GM21786 (cell line): ENCODE data around the gene SLC13A3.

Experiments
- ATAC-seq: cut with Tn5 transposase; IDR thresholded peaks from one replicate; pipeline ENCODE4 v1.9.1; 2021; ENCODE audit not compliant: unreplicated experiment

The SLC13A3 gene

DNA sequence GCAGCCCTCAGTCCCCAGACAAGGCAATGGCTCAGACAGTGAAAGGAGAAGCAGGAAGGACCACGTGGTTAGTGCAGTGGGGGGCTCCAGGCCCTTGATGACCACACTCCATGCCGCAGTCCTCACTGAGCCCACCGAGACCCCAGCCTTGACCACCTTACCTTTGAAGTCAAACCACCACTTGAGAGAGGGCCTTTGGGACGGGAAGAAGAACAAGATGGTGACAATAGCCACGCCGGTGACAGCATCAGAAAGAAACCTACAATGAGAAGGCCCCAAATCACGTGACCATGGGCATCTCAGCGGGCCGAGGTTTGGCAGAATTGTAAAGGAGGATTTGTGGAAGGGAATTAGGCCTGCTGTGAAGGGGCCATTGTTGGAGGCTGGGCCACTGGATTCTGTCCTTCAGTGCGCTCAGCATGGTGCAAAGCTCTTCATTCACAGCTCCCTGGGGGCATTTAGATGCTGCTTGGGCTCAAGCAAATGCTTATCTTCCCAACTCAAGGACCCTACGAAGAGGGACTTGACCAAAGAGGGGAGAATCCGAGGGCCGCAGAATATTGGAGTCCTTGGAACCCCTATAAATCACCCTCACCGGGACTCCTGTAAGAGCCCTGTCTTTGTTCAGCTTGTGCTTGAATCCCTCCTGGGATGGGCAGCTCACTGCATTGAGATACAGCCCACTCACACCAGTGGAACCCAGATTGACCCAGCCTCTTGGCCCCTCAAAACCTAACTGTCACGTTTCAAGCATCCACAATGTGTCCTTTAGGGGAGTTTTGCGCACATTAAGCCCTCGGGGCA, 67.6 kb downstream of the SLC13A3 start:
- ATAC-seq: no peak

DNA sequence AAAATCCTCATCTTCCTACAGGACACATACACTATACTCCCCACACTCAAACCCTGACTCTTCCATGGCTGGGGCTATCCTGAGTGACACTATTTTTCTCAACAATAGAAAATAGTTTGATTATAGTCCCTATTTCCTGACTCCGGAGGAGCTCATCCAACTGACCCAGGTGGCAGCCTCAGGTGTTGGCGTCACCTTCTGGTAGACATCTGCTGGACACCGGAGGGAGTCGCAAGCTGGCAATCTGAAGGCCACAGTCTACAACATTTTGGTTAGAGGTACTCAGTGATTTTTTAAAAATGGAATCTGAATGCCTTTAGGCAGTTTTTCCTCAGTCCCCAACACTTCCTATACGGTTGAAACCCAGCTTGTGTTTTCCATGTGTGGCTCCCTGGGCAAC, 68.6 kb downstream of the SLC13A3 start:
- no peak for ATAC-seq

DNA sequence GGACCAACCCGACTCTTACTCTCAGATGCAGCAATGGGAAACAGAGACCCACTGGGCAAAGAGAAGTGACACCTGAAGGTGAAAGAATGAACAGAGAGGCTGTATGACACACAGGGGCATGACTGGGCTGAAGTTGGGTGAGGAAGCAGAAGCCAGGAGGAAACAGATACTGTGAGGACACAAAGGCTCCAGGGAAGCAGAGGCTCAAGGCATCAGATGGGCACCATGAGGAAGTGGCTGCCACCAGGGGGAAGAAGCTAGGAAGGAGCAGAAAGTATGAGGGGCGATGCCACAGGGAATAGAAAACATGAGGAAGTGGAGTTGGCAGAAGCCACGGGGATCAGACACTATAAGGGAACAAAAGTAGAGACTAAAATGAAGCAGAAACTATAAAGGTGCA, 69.9 kb downstream of the SLC13A3 start:
- no peak for ATAC-seq

DNA sequence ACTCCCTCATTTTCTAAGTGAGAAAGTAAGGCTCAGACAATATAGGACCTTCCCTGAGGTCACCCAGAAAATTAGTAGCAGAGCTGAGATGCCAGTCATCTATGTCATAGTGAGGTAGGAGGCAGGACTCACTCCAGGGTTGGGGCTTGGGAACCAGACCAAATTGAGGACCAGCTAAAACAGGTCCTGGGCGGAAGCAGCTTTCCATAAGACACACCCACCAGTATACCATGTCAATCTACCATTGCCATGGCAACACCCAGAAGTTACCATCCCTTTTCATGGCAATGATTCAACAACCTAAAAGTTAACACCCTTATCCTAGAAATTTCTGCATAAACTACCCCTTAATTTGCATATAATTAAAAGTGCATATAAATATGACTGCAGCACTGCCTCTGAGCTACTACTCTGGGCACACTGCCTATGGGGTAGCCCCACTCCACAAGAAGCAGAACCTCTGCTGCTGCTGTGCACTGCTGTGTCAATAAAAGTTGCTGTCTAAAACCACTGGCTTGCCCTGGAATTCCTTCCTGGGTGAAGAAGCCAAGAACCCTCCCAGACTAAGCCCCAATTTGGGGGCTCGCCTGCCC, 70.5 kb downstream of the SLC13A3 start:
- no peak for ATAC-seq

DNA sequence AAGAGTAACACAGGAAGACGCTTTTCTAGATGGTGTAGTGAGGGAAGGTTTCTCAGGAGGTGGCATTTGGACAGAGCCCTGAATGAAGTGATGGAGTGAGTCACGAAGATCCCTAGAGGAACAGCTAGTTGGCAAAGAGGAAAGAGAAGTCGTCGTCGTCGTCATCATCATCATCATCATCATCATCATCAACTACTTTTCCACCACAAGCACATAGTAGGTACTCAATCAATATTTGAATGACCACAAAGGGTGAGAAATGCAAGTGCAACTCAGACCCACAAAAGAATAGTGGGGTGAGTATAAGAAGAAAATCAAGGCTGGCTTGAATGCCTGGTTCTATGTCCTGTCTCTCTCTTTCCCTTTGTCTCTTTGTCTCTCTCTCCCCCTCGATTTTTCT, 72.5 kb downstream of the SLC13A3 start:
- ATAC-seq: no peak

DNA sequence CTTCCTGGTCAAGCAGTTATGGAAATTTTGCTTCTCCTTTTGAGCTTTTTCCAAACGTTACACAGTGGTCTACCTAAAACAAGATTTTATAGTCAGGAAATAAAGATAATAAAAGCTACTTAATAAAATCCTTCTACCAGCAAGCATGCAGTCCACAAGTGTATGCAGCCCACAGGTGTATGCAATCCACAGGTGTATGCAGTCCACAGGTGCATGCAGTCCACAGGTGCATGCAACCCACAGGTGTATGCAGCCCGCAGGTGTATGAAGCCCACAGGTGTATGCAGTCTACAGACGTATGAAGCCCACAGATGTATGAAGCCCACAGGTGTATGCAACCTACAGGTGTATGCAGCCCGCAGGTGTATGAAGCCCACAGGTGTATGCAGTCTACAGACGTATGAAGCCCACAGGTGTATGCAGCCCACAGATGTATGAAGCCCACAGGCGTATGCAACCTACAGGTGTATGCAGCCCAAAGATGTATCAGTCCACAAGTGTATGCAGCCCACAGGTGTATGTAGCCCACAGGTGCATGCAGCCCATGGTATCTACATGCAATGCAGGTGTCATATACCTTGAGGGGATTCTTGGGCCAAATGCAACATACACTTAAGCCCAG, 74.4 kb downstream of the SLC13A3 start:
- ATAC-seq: no peak

DNA sequence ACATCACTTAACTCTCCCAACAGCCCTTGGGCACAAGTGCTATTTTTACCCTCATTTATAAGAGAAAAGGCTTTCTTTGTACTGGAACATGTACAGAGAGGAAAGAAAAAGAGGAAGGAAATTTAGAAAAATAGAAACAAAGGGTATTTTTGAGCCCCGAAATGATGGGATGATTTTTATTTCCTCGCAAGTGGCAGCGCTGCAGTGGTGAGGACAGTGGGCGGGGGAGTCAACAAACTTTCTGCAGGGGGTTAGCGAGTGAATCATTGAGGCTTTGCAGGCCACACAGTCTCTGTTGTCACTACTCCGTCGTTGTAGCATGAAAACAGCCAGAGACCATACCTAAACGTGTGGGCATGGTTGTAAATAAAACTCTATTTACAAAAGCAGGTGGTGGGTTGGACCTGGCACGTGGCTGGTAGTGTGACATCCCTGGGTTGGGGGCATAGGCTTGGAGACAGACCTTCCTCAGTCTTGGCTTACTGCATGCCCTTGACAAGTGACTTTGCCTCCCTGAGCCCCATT, 75.3 kb downstream of the SLC13A3 start:
- no peak for ATAC-seq

DNA sequence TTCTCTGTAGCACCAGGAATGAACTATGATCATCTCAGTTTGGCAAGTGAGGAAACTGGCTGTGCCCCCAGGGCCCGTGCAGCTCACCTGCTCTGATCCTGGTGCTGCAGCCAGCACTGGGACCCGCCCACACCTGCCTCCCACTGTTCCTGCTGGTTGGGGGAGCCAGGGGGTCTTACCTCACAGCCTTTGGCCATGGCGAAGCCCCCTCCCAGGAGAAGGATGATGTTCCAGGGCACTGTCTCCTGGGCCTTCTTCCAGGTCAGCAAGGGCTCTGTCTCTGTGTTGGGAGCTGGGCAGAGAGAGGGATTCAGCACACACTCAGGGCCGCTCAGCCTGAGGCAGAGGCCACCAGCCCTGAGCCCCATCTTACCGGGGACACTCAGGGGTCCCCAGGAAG, 75.9 kb downstream of the SLC13A3 start:
- ATAC-seq: no peak

DNA sequence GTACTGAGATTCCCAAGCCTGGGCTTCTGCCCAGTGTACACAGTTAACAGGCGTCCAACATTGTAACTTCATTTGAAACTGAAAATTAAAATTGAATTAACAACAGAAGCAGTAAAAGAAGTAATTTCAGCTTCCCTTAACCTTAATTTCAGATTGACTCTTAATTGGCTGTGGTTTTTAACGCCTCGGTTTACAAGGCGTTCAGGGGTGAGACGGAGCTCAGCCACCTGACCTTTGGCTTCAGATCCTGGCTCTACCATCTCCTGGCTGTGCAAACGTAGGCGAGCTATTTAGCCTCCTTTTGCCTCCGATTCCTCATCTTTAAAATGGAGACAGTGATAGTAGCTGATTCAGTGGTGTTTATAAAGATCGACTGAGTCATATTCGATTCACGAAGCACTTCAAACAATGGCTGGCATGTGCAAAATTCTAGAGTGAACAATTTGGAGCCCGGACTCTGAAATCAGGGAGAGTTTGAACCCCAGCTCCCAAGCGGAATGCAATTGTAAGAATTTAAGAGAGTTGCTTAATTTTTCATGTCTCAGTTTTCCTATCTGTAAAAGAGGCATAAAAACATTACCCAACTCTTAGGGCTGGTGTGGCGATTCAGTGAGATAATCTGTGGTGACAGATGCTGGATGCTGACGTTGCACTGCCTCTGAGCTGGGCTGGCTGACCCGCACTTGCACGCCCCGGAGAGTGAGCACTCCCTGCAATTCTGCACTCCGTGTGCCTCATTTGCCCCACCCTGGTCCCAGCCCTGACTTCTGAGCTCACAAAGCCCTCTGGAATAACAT, 77.3 kb downstream of the SLC13A3 start:
- no peak for ATAC-seq

DNA sequence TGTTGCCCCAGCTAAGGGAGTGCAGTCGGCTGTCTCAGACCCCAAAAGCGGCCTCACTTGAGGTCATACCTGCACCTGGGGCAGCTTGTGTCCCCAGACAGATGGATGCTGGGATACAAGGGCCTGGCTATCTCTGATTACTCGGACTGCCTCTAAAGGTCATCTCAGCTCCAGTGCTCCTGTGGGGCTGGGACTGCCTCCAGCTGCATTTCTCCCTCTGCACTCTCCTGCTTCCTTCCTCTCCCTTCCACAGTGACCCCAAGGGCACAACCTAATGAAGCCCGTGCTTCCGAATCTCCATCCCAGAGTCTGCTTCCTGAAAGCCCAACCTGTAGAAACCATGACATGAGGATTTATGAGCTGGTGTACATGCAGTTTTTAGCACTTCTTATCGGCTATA, 78.0 kb downstream of the SLC13A3 start:
- ATAC-seq: no peak

DNA sequence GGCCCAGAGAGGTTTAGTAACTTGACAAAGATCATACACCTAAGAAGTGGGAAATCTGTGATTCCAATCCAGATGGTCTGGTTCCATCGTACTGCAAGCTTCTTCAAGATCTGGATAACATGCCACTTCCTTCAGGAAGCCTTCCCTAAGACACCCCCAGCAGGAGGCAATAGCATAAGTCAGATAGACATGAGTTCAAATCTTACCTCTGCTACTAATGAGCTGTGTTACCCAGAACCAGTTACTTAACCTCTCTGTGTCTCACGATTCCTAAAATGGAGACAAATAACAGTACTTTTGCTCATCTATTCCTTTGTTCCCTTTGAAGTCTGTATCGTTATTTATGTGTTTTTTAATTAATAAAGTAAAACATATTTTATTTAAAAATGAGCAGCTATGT, 78.5 kb downstream of the SLC13A3 start:
- ATAC-seq: no peak

DNA sequence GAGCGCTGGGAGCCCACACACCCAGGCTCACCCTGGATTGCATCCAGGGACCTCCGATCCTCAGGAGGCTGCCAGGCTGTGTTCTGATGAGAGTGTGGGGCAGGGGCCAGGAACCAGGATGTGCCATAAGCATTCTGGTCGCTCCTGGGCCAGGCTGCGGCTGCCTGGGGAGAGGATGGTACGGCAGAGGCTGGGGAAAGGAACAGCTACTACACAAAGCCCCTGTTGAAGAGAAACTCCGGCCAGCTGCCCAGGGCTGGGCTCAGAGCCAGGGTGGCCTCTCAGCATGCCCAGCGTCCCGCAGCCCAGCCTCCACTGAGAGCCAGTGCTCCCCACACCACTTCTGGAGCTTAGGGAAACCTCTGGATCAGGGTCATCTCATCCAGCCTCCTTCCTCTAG, 79.1 kb downstream of the SLC13A3 start:
- no peak for ATAC-seq

DNA sequence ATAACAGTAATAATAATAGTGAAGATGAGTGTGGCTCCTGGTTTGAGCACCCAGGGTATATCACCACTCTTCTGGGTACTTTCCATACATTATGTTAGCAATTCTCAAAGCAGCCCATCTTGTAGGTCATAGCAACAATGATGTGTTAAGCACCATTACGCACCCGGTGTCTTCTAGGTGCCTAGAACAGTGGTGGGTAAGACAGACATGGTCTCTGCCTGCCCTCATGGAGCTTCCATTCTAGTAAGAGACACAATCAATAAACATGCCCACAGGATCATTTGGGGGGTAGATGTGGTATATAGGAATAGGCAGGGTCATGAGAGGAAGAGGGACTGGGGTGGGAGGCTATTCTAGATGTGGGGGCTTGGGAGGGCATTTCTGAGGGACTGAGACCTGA, 79.8 kb downstream of the SLC13A3 start:
- no peak for ATAC-seq

DNA sequence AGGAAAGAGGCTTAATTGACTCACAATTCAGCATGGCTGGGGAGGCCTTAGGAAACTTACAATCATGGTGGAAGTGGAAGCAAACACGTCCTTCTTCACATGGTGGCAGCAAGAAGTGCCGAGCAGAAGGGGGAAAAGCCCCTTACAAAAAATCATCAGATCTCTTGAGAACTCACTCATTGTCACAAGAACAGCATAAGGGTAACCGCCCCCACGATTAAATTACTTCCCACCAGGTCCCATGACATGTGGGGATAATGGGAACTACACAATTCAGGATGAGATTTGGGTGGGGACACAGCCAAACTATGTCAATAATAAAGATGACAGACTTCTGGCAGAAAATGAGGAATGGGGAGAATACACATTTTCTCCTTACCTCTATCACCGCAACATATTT, 80.3 kb downstream of the SLC13A3 start:
- no peak for ATAC-seq

DNA sequence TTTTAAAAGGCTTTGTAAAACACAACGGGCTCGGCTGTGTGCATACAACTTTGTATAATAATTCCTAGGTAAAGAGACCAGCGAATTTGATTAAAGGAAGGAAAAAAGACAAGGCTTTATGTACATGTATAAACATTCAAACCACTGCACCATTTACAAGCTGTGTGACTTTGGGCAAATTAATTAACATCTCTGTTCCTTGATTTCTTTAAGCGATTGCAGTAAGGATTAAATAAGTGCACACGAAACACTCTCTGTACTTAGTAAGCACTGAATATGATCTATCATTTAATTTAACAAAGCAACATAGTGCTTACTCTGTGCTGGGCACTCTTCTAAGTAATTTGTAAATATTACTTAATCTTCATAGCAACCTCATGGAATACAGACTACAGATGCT, 81.3 kb downstream of the SLC13A3 start:
- no peak for ATAC-seq

DNA sequence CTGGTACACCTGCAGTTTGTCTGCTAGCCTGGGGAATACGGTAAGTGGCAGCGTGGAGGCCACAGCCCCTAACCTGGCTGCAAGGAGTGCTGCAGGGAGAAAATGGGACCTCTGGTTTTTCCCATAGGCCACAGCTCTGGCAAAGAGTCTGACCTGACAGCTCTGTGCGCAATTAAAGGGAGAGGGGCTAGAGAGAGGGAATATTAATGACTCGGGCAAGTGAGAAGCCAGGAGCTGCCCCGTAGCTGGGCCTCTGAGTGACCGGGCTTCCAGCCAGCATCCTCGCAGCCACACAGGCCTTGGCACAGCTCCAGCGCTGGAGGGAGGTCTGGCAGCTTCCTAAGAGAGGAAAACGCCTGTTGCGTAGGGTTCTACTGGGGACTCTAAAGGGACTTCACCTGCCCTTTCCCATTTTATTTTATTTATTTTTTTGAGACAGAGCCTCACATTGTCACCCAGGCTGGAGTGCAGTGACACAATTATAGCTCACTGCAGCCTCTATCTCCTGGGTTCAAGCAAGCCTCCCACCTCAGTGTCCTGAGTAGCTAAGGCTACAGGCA, 82.6 kb downstream of the SLC13A3 start:
- no peak for ATAC-seq

DNA sequence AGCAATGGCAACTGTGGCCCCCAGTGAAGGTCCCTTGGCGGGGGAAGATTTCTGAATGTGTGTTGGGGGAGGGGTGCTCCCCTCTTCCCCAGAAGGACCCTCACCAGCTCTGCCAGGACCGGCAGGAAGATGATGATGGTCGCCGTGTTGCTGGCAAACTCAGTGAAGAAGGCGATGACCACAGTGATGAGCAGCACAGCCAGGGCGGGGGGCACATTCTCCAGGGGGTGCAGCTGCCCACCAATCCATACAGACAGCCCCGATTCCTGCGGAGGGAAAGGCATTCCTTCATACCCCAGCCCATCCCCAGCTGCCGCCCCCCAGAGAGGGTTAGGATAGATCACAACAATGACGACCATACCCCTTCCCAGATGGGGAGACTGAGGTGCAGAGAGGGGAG, 85.1 kb downstream of the SLC13A3 start:
- no peak for ATAC-seq

DNA sequence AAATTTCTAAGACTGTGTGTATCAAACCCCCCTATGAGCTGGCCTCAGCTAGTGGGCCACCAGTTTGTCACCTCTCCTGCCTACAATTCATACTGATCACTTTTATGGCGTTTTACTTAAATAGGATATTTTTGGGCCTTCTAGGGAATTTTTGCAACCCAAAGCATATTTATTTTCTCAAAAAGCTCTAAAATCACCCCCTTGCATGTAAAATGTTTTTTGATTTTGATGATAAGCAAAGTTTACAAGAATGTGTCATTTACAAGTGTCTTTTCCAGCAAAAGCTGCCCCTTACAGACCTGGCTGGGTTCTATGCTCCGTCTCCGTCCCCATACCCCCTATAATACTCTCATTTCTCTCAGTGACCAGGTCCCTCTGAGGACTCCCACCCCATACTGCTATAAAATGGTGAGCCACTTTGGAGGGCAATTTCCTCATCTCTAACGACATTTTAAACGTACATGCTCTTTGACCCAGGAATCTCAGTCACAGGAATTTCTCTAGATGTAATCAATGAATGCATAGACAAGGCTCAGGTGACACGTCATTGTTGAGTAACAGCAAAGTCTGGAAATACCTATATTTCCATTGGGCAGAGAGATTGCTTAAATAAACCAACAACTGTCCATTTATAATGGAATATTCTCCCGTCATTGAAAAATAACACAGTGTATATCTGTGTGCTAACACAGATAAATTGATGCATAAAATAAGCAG, 86.9 kb downstream of the SLC13A3 start:
- ATAC-seq: no peak

DNA sequence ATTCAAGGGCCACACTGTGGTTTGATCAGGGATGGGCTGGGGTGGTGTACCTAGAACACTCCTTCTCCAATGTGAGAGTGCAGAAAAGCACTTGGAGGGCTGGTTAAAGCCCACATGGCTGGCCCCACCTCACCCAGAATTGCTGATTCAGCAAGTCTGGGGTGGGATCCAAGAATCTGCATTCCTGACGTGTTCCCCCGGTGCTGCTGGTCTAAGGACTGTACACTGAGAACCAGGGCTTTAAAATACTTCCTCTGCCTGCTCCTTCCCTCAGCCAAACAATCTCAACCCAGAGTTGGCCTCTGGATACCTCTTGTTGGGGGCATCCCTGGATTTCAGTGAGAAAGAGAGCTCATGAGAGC, 87.4 kb downstream of the SLC13A3 start:
- ATAC-seq: no peak

DNA sequence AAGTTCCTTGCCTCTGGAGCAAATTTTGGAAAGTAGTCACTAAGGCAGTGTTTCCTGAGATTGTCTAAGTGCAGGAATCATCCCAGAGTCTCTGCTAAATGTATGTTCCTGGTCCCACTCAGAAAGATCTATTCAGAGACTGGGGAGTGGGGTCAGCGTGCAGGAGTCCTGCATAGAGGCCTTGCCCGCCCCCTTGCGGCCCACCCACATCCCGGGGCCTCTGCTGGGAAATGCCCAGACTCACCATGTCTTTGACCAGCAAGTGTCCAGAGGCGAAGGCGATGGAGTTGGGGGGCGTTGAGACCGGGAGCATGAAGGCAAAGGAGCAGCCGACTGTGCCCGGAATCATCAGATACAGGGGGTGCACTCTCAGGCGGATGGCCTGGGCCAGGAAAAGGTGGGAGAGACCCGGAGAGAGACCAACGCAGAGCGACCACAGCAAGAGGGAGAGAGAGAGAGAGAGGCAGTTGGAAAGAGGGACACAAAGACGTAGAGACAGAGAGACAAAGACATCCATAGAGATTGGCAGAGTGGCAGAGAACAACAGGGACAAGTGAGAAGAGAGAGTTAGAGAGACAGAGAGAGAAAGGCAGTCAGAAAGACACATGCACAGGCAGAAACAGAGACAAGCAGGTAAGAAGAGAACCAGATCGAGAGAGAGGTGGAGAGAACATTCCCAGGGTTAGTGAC, 87.9 kb downstream of the SLC13A3 start:
- no peak for ATAC-seq
